GM11168 (cell line): ENCODE measurements around the gene TMEM81.

Experiments
- in situ Hi-C: fragments of 300-500 bp; cut with MboI; formaldehyde crosslinking; loops from one replicate; pipeline ENCODE4 v1.12.0; 2022; ENCODE audit warnings: low sequenced_read_pairs; ENCODE audit not compliant: unreplicated experiment

TMEM81 gene

DNA sequence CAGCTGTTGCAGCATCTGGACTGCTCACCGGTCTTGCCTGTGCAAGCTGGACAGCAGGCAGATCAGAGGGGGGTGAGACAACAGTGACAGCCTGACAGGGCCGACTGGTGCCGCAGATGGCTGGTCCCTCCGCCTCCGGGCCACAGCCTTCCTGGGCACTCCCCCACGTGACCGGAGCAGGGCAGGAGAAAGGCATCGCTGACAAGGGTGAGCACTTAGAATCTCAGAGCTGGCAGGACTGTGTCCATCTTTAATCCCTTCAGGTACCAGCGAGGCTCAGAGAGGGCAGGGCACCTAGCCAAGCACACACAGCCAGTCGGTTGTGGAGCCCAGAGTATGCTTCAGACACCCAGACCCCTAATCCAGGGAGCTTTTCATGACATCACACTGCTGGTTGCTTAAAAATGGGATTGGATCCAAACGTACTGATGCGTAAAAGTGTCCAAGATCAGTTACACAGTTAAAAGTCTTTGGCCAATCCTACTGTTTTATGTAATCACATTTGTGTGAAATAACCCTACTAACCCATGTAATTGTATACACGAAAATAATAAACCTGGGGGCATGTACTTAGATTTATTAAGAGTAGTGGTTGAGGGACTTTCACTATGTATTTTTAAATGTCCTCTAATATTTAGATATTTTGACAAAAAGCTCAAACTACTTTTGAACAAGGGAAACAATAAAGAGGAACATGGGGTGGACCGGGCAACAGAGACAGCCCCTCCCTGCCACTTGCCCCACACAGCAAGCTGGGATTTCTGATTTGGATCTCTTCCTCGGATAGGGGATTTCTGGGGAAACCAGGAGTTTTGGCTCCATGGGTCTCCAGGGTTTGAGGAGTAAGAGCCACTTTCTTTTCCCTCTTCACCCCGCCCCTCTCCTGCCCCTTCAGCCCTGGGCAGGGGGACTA, 42.0 kb downstream of the TMEM81 start:
- in situ Hi-C loops: no loop called here

DNA sequence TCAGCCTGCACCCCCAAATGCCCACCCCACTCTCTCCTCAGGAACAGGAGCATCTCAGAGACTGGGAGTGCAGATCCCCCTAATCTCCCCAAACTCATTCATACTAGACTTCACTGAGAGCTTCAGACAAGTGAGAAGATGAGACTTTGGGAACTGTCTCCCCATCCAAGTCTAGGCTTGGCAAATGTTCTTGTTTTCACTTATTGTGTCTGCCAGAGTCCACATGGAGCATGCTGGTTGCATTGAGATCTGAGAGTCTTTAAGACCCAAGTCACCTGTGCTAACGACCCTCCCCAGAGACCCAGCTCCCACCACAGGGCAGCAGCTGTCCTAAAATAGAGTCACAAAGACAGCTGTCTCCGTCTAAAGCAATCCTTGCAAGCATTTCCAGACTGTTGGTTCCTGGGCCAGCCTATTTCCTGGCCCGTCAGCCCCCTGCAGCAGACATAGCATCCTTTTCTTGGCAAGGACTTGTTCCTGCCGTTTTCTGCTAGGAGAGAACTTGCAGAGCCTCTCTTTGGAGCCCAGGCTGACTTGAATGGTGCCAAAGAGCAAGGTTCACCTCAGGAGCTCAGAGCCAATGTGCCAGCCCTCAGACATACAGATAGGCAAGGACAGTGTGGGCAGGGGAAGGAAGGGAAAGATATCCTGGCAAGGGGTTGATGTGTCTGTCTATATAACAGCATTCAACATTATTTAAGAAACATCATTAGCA, 43.1 kb downstream of the TMEM81 start:
- in situ Hi-C loops: no loop called here

- in situ Hi-C loops: no loop called here
Observed at GRCh38 chr1:205038132-205038786, 46.0 kb downstream of the TMEM81 start.

- in situ Hi-C loops: no loop called here
Observed at GRCh38 chr1:205037539-205037938, 46.7 kb downstream of the TMEM81 start.
